Stimulated activated CD4-positive, alpha-beta T cell treated with anti-CD3 and anti-CD28 coated beads, Interleukin-12 subunit alpha, Interleukin-12 subunit beta, amount 100 ng/mL, for 48 hours (primary cell): ENCODE results near the gene NFIB.

Source experiments
- DNase-seq, 3 donors: peaks; one replicate each; pipeline ENCODE4 v3.0.0-alpha.2; 2020; ENCODE audit warnings: low read depth in 2 of 3, low spot score in 1 of 3

NFIB gene

GRCh38 chr9:14313951-14314423 is at the start of gene NFIB:
NFIB (minus strand) TSS chr9:14314141; CDS start chr9:14313511, 630 bp downstream.
- no peak for DNase-seq

GRCh38 chr9:14362175-14362574 is 48.2 kb upstream of the NFIB start:
- DNase-seq, result no peak

GRCh38 chr9:14361074-14361473 is 47.1 kb upstream of the NFIB start:
- DNase-seq, result no peak

GRCh38 chr9:14358523-14358922 is 44.6 kb upstream of the NFIB start:
- DNase-seq, result no peak

- DNase-seq, result no peak
These were observed 42.7 kb upstream of the NFIB start for GRCh38 chr9:14356351-14357265.

- DNase-seq, result no peak
These were observed 40.3 kb upstream of the NFIB start for GRCh38 chr9:14354201-14354600.

- DNase-seq, result peak; percentile 64 to 76 (median 73)
These were observed 39.5 kb upstream of the NFIB start for GRCh38 chr9:14353222-14354056.

GRCh38 chr9:14352503-14352902 is 38.6 kb upstream of the NFIB start:
- DNase-seq, result no peak

GRCh38 chr9:14351221-14351836 is 37.4 kb upstream of the NFIB start:
- DNase-seq, result no peak

GRCh38 chr9:14350754-14351153 is 36.8 kb upstream of the NFIB start:
- no peak for DNase-seq

- DNase-seq, result no peak
These were observed 36.4 kb upstream of the NFIB start for GRCh38 chr9:14350349-14350728.

GRCh38 chr9:14349447-14350348 is 35.8 kb upstream of the NFIB start:
- DNase-seq, result no peak

GRCh38 chr9:14349146-14349446 is 35.2 kb upstream of the NFIB start:
- DNase-seq, result no peak

- DNase-seq, result no peak
These were observed 34.6 kb upstream of the NFIB start for GRCh38 chr9:14348373-14349145.

- DNase-seq, result no peak
These were observed 34.1 kb upstream of the NFIB start for GRCh38 chr9:14348123-14348372.

- DNase-seq, result no peak
These were observed 33.6 kb upstream of the NFIB start for GRCh38 chr9:14347406-14348122.

GRCh38 chr9:14346811-14347405 is 33.0 kb upstream of the NFIB start:
- no peak for DNase-seq

GRCh38 chr9:14346231-14346791 is 32.4 kb upstream of the NFIB start:
- DNase-seq, result no peak
